ENCODE data around the gene SELPLG.

DNA sequence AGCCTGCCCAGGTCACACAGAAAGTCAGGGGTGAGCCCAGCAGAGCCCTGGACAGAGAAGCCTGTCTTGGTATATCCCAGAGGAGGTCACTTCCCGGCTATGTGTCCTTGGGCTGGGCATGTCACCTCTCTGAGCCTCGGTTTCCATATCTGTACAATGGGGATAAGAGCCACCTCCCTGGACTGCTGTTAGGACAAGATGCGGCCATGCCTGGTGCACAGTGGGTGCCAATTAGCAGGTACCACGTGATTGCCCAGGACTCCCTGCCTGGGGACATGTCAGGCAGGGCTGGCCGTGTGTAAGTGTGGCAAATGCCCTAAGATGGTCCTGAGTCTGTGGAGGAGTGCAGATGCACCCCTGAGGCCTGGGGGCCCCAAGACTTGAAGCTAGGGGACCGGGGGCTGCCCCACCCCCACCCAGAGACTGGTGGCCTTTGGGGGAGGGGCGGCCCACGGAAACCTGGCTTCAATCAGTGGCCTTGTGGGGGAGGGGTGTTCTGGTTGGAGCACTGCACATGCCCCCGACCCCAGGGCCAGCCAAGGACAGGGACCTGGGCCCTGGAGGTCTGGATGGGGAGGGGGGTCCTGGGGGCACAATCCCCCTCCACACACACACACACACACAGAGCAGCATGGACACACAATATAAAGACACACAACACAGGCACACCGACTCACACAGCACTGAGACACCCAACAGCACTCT is 36.7 kb downstream of the SELPLG start:
- TF ChIP-seq, protein P1, sequence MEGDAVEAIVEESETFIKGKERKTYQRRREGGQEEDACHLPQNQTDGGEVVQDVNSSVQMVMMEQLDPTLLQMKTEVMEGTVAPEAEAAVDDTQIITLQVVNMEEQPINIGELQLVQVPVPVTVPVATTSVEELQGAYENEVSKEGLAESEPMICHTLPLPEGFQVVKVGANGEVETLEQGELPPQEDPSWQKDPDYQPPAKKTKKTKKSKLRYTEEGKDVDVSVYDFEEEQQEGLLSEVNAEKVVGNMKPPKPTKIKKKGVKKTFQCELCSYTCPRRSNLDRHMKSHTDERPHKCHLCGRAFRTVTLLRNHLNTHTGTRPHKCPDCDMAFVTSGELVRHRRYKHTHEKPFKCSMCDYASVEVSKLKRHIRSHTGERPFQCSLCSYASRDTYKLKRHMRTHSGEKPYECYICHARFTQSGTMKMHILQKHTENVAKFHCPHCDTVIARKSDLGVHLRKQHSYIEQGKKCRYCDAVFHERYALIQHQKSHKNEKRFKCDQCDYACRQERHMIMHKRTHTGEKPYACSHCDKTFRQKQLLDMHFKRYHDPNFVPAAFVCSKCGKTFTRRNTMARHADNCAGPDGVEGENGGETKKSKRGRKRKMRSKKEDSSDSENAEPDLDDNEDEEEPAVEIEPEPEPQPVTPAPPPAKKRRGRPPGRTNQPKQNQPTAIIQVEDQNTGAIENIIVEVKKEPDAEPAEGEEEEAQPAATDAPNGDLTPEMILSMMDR (conservative IDR thresholded peaks at IDR 0.05 in 1 of 2, IDR thresholded peaks at IDR 0.05 in 1 of 2; ENCODE audit: extremely low read depth in 1 of 2, insufficient read depth in 1 of 2, low read depth in 1 of 2, low read length in 2 of 2), result no peak
- TF ChIP-seq EZH2 (IDR thresholded peaks at IDR 0.05; ENCODE audit: borderline replicate concordance, low read length), result no peak

All from mammary epithelial cell (primary cell).